IPS-NIHi11 (cell line): ENCODE results near the gene F13B.
"Not testable (repeated sequence)": the region's sequence is repeated elsewhere in the genome, so short reads cannot be mapped to it uniquely, and the experiment has no call there.

Source experiments
- DNase-seq: peaks from one replicate; pipeline ENCODE4 v3.0.0; 2012; ENCODE audit warnings: mixed read lengths, low spot score

The F13B gene, protein sequence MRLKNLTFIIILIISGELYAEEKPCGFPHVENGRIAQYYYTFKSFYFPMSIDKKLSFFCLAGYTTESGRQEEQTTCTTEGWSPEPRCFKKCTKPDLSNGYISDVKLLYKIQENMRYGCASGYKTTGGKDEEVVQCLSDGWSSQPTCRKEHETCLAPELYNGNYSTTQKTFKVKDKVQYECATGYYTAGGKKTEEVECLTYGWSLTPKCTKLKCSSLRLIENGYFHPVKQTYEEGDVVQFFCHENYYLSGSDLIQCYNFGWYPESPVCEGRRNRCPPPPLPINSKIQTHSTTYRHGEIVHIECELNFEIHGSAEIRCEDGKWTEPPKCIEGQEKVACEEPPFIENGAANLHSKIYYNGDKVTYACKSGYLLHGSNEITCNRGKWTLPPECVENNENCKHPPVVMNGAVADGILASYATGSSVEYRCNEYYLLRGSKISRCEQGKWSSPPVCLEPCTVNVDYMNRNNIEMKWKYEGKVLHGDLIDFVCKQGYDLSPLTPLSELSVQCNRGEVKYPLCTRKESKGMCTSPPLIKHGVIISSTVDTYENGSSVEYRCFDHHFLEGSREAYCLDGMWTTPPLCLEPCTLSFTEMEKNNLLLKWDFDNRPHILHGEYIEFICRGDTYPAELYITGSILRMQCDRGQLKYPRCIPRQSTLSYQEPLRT

DNA sequence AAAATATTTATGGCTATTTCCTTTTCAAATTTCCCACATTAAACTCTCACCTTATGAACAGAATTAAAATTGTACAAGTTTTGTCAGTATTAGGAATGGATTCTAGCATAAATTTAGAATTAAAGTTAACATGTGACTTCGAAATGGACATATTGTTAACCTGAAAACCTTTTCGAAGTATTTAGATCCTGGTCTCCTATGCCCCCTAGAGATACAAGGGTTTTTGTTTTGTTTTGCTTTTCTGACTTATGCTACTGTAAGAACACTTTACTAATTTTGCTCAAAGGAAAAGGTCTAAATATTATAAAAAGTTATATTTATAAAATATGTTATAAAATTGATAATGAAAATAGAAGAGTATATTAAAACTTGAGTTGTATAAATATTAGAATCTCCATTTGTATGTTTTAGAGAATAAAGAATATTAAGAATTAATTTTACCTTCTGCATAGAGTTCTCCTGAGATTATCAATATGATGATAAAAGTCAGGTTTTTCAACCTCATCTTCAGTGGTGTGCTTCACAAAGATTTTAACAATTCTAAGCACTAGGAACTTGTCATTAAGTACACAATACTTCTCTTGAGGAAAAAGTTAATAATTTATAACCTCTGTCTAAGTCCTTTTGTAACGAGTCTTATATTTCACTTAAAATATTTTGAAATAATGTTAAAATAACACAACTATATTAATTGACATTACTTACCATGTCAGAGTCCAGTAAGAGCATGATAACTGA is at the start of gene F13B:
Gene F13B (minus strand): TSS at position 542 of the 738 bp plus-strand sequence. CDS start 37 bp downstream, at position 505.
- no peak for DNase-seq

DNA sequence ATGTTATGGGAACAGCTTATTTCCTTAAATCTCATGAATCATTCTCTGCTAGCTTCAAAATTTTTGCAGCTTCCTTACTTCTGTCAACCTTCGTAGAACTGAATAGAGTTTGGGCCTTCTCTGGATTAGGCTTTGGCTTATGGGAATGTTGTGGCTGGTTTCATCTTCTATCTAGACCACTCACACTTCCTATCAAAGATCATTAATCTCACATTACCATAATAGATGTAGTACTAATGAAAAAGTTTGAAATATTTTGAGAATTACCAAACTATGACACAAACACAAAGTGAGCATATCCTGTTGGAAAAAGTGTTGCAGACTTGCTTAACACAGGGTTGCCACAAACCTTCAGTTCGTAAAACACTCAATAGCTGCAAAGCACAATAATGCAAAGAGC is 49.1 kb upstream of the F13B start:
- DNase-seq: no peak

DNA sequence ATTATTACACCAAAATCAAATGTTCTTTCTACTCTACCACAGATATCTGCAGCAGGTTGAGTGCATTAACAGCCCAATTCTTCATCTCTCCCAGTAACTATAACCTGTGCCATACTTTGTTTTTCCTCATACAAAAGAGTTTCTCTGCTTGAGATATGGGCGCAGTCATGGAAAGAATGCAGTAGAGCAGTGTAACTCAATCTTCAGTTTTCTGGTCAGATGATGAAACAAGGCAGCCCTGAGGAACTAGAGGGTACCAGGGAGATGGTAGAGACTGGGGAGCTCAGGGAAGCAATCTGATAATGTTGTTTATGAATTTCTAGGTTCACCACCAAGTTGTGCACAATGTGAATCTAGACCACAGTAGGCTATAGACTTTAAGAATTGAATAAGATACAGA is 39.8 kb upstream of the F13B start:
- peak; percentile 9 for DNase-seq

DNA sequence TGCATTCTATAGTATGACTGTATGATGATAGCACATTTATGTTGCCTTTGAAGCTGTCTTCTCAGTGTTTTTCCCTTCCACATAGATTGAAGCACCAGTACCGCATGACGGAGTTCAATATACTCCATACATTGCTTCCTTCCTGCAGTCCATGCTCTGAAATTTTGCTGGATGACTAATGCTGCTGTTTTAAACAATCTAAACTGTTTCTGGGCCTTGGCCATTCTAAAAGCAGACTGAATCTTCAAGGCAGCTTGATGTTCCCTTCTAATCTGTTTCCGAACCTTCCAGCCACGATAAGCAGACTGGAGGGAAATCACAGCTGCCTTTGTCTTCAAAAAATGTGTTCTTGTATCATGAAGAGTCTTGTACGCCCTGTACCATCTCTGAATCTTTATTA is 36.2 kb upstream of the F13B start:
- no peak for DNase-seq

DNA sequence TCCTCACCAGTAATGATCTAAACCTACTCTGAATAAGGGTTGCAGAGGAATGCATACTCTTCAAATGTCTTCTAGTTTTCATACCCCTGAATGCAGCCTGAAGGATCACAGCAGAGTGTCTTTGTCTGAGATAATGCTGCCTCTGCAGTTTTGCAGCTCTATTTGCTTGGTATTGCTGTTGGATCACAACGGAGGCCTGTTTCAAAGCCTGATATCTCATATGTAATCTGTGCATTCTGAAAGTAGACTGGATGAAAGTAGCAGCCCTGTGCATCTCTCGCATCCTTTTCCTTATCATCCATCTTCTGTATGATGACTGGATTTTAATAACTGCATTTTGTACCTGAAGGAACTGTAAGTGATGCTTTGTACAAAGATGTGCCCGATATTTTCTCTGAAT is 34.9 kb upstream of the F13B start:
- no peak for DNase-seq

DNA sequence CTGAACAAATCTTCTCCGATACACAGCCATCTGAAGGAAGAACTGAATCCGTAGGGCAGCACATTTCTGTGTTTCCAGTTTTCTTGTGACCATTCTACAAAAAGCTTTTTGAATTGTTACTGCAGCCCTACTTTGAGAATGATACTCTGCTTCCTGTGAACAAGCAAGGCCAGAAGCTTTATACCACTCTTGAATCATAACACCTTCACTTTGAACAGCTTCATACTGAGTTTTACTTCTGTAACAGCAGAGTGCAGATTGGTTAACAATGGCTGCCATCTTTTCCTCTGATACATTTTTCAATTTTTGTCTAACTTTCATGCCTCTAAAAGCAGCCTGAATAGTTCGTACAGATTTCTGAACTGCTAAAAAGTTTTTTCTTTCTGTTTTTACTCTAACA is 33.6 kb upstream of the F13B start:
- no peak for DNase-seq

DNA sequence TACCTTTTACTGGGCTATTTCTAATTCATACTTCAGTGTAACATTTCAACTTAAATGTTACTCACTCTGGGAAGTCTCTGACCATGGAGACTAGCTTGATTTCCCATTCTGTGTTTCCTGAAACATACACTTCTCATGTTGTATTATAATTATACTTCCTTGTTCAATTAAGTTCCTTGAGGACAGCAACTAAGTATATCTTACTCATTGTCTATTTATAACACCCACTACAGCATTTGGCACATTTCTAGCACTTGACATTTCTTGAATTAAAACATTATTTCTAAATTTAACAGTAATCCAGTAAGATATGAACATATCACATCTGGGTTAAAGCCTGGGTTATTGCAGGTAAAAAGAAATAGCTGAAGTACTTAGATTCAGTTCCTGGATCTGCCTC is 32.4 kb upstream of the F13B start:
- DNase-seq: no peak

DNA sequence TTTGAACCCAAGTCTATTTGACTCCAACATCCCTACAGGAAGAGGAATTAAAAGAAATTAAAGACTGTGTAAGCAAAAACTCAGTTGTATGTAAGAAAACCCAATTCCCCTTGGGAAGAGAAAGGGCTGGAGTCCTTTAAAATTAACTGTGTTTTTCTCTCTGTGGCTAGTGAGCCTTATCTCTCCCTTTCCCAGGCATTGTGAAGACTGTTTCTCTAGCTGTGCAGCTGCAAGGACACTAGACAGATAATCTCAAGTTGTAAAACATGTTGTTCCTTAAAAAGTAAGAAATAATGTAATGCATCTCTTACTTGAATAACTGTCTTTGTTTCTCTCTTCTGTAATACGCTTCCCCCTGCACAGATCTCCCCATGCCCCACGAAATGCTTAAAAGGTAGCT is 29.9 kb upstream of the F13B start:
- DNase-seq: not testable (repeated sequence)

DNA sequence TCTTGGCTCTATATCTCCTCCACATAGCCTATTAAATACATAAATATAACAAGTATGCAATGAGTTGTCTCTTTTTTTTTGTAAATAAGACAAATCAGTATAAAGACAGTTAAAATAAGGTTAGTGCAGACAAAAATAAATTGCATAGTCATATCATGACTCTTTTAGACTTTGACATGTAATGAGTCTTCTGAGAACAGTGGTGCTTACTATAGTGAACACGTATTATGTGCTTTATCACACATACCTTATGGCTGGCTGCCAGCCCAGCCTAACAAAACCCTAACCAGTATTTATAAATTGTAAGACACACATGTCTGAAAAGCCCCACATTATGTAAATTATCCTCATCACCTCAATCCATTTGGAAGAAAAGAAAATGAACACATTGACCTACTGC is 29.1 kb upstream of the F13B start:
- DNase-seq: no peak

DNA sequence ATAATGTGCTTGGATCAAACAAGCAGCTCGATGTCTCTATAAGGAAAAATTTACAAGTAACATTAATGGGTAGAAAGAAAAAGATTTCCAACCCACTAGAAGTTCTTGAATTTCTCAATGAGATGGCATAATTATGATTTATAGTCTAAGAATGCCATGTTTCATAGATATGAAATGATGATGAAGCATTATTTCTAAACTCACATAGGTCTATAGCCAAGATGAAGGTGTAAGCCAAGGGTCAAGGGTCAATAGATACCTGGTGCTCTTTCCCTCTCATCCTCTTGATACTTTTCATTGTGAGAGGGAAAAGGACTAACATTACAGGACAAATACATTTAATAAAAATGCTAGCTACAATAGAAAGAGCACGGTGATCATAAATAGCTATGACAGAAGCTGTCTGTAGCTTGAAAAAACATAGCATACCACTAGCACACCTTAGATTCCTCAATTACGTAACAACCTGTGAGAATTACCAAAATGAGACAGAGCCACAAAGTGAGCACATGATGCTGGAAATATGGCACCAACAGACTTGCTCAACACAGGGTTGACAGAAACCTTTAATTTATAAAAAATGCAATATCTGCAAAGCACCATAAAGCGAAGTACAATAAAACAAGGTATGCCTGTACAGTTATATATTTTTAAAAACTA is 26.3 kb upstream of the F13B start:
- no peak for DNase-seq

DNA sequence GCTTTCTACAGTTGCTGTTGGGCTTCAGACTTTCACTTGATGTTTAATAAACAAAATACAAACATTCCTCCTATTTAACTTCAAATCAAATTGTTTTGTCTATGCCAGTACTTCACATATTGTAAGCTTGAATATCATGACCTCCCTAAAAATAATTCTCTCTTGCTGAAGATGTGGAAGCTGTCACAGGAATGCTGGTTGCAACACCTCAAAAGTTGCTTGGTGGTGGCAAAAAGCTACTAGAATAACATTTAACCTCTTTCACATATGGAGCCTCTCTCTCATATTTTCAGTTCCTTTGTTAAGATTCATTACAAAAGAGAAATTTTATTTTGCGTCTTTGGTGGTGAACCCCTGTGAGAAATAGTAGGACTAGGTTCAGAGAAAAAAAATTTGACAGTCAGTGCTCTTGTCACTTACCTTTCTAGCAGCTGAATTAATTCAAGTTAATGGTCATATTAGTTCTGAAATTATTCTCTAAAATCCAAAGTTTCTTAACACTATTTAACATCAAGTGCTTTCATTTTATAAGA is 25.5 kb upstream of the F13B start:
- no peak for DNase-seq

DNA sequence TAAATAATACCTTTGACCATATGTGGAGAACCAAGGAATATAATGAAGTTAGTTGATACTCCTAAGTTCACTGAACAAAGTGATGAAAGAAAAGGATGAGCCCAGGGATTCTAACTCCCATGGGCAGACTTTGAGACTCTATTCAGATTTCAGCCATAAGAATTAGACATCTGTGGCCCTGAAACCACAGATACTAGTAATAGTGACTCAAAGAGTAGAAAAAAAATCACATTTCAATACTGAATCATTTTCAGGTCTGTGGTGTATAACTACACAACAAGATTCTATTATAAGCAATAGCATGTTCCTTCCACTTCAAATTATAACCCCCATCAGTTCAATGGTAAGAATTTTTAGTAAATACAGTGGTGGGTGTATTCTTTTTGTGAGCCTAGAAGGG is 16.4 kb upstream of the F13B start:
- DNase-seq: no peak

DNA sequence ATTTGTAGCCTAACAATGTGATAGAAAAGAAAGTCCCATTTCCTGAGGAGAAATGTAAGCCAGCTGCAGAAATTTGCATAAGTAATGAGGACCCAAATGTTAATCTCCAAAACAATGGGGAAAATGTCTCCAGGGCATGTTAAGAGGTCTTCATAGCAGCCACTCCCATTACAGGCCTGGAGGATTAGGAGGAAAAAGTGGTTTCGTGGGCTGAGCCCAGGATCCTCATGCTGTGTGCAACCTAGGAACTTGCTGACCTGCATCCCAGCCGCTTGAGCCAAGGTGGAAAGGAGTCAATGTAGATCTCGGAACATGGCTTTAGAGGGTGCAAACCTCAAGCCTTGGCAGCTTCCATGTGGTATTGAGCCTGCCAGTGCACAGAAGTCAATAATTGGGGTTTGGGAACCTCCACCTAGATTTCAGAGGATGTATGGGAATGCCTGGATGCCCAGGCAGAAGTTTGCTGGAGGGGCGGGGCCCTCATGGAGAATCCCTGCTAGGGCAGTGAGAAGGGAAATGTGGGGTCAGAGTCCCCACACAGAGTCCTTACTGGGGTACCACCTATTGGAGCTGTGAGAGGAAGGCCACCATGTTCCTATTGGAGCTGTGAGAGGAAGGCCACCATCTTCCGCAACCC is 14.2 kb upstream of the F13B start:
- DNase-seq: no peak

DNA sequence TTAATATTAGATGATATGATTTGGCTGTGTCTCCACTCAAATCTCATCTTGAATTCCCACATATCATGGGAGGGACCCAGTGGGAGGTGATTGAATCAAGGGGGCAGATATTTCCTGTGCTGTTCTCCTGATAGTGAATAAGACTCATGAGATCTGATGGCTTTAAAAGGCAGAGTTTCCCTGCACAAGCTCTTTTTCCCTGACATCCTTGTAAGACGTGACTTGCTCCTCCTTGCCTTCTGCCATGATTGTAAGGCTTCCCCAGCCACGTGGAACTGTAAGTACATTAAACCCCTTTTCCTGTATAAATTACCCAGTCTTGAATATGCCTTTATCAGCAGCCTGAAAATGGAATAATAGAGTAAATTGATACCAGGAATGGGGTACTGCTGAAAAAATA is 13.3 kb upstream of the F13B start:
- no peak for DNase-seq

DNA sequence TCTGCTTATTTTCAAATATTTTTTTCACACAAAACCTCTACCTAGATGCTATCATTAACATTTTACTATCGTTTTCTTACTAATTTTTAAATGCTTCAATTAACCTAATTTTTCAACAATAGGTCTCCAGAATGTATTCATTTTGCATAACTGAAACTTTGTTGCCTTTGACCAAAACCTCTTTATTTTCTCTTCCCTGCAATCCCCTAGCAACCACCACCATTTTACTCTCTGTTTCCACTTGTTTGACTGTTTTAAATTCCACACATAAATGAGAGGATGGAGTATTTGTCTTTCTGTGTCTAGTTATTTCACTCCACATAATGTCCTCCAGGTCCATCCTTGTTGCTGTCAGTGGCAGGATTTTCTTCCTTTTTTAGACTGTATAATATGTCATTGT is 9.5 kb upstream of the F13B start:
- no peak for DNase-seq

DNA sequence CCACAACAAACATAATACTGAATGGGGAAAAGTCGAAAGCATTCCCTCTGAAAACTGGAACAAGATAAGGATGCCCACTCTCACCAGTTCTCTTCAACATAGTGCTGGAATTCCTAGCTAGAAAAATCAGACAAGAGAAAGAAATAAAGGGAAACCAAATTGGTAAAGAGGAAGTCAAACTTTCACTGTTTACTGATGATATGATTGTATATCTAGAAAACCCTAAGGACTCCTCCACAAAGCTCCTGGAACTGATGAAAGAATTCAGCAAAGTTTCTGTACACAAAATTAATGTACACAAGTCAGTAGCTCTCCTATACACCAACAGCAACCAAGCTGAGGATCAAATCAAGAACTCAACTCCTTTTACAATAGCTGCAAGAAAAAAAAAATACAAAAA is 6.9 kb upstream of the F13B start:
- no peak for DNase-seq

DNA sequence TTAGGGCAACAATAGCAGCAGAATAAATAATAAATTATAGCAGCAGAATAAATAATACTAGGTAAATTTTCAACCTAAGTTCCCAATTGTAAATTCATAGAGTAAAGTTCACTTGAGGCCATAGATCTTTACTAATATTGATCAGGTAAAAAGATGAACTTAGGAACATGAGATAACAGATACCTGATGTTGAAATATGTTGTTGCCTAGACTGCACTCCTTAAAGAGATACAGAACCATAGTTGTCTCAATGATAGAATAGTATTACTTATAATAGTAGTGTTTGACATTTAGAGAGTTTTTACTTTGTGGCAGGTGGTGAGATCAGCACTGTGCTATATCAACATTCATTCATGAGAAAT is 378 bp upstream of the F13B start:
- no peak for DNase-seq

DNA sequence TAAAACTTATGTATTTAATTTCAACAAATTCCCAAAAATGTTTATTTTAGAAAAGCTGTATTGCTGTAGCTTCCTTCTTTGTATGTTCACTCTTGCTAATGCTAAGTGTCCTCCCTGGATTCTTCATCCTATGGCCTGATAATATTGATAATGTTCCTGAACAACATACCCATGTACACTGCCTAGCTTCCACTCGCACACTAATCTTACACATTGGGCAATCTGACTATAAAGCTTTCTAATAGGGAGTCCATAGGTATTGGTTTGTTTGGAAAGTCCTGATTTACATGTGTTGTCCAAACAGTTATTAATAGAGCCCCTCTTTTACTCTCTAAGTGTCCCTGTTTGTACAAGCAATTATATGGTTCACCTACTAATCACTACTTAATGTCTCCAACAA is 783 bp downstream of the F13B start:
- DNase-seq: no peak

DNA sequence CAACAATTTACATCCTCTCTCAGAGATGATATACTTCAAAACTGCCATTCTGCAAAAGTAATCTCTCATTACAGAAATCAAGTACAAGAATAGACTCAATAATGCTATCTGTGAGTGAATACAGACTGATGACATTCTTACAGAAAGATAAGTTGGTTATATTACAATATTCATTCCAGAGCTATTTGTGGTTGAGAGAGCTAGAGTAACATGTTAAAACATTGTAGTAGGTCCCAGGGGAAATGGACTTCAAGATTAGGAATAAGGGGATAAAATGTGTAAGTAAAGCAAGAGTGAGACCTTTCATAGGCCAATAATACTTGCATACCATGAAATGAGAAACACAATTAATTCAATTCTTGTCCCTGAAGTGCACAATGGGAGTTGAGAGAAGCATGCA is 1.5 kb downstream of the F13B start:
- DNase-seq: no peak

DNA sequence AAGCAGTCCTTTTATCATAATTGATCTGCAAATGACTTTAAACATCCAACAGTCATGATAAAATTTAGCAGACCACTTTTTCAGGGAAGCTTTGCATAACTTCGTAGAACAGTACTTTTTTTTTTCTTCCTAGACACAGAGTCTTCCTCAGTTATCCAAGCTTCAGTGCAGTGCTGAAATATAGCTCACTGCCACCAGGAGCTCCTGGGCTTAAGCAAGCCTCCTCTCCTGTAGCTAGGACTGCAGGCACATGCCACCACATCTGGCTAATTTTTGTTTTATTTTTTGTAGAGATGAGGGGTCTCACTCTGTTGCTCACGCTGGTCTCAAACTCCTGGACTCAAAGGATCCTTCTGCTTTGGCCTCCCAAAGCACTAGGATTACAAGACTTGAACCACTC is 3.8 kb downstream of the F13B start:
- peak; percentile 3 for DNase-seq

DNA sequence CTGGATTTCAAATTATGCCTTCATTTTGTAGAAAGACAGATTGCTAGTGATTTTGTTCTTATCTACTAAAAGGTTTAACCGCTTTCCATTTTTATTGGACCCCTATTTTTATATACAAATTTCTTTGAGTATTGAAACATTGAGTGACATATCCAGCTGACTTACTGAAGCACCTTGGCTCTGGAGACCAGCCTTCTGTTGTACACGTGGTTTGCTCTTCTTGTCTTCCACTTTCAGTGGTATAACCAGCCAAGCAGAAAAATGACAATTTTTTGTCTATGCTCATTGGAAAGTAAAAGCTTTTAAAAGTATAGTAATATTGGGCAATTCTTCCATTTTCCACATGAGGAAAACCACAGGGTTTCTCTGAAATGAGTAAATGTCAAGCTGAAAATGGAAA is 4.4 kb downstream of the F13B start:
- no peak for DNase-seq

DNA sequence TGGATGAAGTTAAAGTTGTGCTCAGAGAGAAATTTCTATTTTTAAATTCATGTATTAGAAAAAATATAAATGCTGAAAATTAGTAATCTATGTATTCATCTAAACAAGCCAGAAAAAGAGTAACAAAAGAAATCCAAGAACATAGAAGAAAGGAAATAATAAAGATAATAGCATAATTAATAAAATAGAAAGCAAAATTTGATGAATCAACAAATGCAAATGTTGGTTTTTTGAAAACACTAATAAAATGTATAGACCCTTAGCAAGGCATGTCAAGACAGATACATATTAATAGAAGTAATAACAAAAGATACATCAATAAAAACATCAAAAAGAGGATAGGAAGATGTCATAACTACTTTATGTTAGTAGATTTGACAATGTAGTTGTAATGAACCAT is 18.0 kb downstream of the F13B start:
- DNase-seq: no peak
